GM19468 (cell line): ENCODE results near the gene EXOC4.
"Not testable (repeated sequence)": the region's sequence is repeated elsewhere in the genome, so short reads cannot be mapped to it uniquely, and the experiment has no call there.

Source experiments
- ATAC-seq: cut with Tn5 transposase; IDR thresholded peaks from one replicate; pipeline ENCODE4 v1.9.1; 2021; ENCODE audit warnings: mild to moderate bottlenecking, moderate library complexity, moderate number of reproducible peaks; ENCODE audit not compliant: unreplicated experiment; ENCODE audit errors: extremely low read depth

Gene EXOC4

GRCh38 chr7:133274265-133274664, 21.4 kb downstream of the EXOC4 start:
- no peak for ATAC-seq

GRCh38 chr7:133275008-133275407, 22.1 kb downstream of the EXOC4 start:
- no peak for ATAC-seq

GRCh38 chr7:133275446-133276095, 22.7 kb downstream of the EXOC4 start:
- ATAC-seq: no peak

- not testable (repeated sequence) for ATAC-seq
Observed at GRCh38 chr7:133278975-133279374, 26.1 kb downstream of the EXOC4 start.

GRCh38 chr7:133282094-133282493, 29.2 kb downstream of the EXOC4 start:
- ATAC-seq: no peak

GRCh38 chr7:133284092-133284491, 31.2 kb downstream of the EXOC4 start:
- no peak for ATAC-seq

- ATAC-seq: no peak
Observed at GRCh38 chr7:133288970-133289369, 36.1 kb downstream of the EXOC4 start.

GRCh38 chr7:133290041-133290440, 37.2 kb downstream of the EXOC4 start:
- ATAC-seq: no peak

GRCh38 chr7:133290676-133291333, 37.9 kb downstream of the EXOC4 start:
- ATAC-seq: no peak

- no peak for ATAC-seq
Observed at GRCh38 chr7:133292631-133293030, 39.8 kb downstream of the EXOC4 start.

- ATAC-seq: no peak
Observed at GRCh38 chr7:133293384-133294160, 40.7 kb downstream of the EXOC4 start.

- ATAC-seq: no peak
Observed at GRCh38 chr7:133294234-133294633, 41.4 kb downstream of the EXOC4 start.

GRCh38 chr7:133295484-133295883, 42.6 kb downstream of the EXOC4 start:
- ATAC-seq: no peak

GRCh38 chr7:133297093-133297492, 44.2 kb downstream of the EXOC4 start:
- no peak for ATAC-seq

GRCh38 chr7:133298080-133298479, 45.2 kb downstream of the EXOC4 start:
- no peak for ATAC-seq

- ATAC-seq: no peak
Observed at GRCh38 chr7:133299676-133300075, 46.8 kb downstream of the EXOC4 start.

- ATAC-seq: no peak
Observed at GRCh38 chr7:133300088-133300487, 47.2 kb downstream of the EXOC4 start.

GRCh38 chr7:133300811-133301210, 47.9 kb downstream of the EXOC4 start:
- no peak for ATAC-seq

- ATAC-seq: no peak
Observed at GRCh38 chr7:133301444-133301843, 48.6 kb downstream of the EXOC4 start.

GRCh38 chr7:133303372-133303771, 50.5 kb downstream of the EXOC4 start:
- ATAC-seq: no peak

GRCh38 chr7:133303931-133304330, 51.1 kb downstream of the EXOC4 start:
- no peak for ATAC-seq
